ENCODE data around the gene TACC3.
A peak's percentile ranks its signal among the peaks of the same experiment; 100 is the strongest.
"Not testable (repeated sequence)": the region's sequence is repeated elsewhere in the genome, so short reads cannot be mapped to it uniquely, and the experiment has no call there.

The TACC3 gene

DNA sequence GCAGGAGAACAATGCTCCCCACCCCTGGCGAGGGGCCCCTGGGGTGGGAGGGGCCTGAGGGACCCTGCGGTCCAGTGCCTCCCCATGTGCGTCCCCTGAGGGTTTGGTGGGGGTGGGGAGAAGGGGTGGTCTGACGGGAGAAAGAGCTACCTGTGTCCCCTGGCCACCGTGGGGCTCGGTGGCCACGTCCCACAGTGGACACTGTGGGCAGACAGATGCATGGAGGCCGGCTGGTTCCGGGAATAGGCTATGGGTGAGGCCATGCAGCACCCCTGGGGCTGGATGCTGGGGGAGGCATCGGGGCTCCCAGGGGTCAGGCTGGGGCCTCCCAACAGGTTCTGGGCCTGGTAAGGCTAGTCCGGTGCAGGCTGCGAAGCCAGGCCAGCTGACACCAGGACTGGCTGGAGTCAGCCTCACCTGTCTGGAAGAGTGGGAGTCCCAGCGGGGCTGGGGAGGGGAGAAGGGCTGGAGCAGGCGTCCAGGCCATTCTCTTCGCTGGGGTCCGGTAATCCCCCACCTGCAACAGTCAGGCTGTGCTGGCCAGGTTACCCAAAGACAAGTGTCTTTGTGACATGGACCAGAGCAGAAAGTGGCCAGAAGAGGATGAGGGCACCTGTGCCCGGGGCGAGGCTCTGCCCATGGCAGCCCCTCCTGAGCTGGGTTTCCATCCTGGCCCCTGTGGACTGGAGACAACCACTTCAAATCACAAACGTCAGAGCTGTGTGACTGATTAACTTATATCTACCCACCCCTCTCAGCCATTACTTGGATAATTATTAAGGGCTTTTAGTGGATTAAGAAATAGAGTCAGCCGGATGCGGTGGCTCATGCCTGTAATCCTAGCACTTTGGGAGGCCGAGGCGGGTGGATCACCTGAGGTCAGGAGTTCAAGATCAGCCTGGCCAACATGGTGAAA is 35.8 kb upstream of the TACC3 start:
- in situ Hi-C loops (cut with MboI; ENCODE audit: low sequenced_read_pairs, unreplicated experiment) = no loop called here
- TF ChIP-seq, protein P1, sequence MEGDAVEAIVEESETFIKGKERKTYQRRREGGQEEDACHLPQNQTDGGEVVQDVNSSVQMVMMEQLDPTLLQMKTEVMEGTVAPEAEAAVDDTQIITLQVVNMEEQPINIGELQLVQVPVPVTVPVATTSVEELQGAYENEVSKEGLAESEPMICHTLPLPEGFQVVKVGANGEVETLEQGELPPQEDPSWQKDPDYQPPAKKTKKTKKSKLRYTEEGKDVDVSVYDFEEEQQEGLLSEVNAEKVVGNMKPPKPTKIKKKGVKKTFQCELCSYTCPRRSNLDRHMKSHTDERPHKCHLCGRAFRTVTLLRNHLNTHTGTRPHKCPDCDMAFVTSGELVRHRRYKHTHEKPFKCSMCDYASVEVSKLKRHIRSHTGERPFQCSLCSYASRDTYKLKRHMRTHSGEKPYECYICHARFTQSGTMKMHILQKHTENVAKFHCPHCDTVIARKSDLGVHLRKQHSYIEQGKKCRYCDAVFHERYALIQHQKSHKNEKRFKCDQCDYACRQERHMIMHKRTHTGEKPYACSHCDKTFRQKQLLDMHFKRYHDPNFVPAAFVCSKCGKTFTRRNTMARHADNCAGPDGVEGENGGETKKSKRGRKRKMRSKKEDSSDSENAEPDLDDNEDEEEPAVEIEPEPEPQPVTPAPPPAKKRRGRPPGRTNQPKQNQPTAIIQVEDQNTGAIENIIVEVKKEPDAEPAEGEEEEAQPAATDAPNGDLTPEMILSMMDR (IDR thresholded peaks at IDR 0.05; ENCODE audit: borderline replicate concordance, control extremely low read depth, extremely low read depth, insufficient read depth, missing control alignments) = no peak
- DNase-seq (ENCODE audit: low spot score) = no peak

DNA sequence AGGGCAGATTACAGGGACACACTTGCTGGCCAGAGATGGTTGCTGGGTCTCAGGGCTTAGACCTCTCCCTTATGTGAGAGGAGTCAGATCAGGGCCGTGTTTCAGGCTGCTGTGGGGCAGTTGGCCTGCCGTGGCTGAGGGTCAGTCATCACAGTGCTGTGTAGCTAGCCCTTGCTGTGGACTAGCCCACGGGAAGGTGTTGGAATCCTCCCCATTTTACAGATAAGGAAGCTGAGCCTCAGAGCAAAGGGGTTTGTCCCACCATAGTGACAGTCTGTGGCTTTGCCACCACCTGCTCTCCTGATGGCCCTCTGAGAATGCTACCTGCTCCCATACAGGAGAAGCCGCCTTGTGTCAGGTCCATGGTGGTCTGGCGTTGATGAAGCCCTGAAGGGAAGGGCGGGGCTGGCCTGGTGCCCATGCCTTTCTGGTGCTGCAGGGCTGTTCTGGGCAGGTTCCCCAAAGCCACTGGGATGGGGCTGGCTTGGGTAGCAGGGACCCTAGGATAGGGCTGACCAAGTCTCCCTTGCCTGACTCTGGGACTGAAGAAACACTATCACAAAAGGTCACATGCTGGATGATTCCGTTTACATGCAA is 34.8 kb upstream of the TACC3 start:
- in situ Hi-C loops (cut with MboI; ENCODE audit: low sequenced_read_pairs, unreplicated experiment) = no loop called here
- TF ChIP-seq, protein P1 (IDR thresholded peaks at IDR 0.05; ENCODE audit: borderline replicate concordance, control extremely low read depth, extremely low read depth, insufficient read depth, missing control alignments) = no peak
- DNase-seq (ENCODE audit: low spot score) = no peak

DNA sequence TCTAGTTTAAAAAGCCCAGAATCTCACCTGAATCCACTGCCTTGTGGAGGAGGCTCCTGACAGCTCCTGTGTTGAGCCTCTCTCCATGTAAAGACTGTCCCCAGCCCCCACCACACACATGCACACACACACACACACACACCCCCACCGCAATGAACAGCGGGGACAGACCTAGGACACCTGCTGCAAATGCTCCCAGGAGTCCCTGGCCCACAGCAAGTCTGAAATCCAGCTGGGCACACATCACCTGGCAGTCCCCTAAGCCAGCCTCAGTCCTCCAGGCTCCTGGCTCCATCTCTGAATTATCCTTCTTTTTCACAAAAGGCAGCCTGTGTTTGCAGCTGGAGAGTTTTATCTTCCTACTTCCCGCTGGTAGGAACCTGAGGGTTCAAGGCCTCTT is 30.6 kb upstream of the TACC3 start:
- in situ Hi-C loops (cut with MboI; ENCODE audit: low sequenced_read_pairs, unreplicated experiment) = no loop called here
- no peak for DNase-seq (ENCODE audit: low spot score)

DNA sequence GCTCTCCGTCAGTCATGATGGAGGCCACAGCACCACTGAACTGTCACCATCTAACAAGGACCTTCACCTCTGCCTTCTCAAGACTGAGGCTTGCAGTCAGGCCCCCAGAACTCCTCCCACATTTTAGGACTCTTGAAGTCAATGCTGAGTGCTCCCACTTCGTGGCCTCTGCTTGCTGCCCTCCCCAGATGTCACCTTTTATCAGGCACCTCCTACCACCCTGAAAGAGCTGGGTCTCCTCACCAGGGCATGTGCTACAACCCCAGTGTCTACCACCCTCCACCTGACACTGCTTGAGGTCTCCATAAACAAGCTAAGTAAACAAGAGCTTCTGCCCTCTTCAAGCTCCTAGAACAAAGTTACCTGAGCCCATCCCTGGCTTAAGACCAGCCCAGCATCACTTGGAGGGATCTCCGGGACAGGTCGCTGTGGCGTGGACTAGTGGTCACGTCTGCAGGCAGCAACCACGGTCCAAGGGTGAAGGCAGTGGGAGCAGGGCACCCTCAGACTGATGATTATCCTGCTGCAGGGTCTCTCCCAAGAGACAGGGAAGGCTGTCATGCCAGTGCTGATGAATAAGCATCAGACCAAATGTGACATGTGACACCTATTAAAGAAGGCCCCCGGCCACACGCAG is 29.5 kb upstream of the TACC3 start:
- in situ Hi-C loops (cut with MboI; ENCODE audit: low sequenced_read_pairs, unreplicated experiment) = no loop called here
- DNase-seq (ENCODE audit: low spot score) = no peak
- TF ChIP-seq, protein P1 (IDR thresholded peaks at IDR 0.05; ENCODE audit: borderline replicate concordance, control extremely low read depth, extremely low read depth, insufficient read depth, missing control alignments) = no peak

More for the DNA sequence above, 30.6 kb upstream of the TACC3 start:
- TF ChIP-seq, protein P1 (IDR thresholded peaks at IDR 0.05; ENCODE audit: borderline replicate concordance, control extremely low read depth, extremely low read depth, insufficient read depth, missing control alignments) = no peak

DNA sequence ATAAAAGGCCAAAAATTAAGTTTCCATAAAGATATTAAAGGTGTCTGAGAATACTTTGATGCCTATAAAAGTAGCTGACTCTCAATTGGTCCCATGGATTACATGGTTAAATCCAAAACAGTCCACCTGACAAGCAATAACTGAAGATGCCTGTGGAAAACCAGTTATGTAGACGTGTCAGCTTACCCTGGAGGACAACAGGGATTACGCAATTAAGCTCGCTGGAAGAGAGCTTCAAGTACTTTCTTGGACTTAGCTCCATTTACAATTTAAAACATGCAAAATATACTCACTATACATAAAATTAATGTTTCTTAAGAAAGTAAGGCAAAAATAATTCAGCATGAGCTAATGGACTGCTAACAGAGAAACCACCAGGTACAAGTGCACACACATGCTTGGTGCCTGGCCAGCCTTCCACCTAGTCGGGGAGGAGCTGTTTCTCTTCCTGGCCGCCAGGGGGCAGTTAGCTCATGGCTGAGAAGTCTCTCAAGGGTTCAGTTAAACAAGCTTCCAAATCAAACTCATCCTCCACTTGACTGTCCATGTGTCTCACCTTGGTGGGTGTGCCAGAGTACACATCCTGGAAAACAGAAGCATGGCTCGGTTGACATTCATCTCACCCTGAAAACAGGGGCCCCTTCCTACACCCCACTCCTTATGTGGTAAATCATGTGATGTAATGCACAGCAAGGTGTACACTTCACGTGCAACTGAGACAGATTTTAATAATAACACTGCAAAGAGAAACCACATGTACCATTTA is 28.0 kb upstream of the TACC3 start:
- TF ChIP-seq, protein P1 (IDR thresholded peaks at IDR 0.05; ENCODE audit: borderline replicate concordance, control extremely low read depth, extremely low read depth, insufficient read depth, missing control alignments) = peak; percentile 92
- in situ Hi-C loops (cut with MboI; ENCODE audit: low sequenced_read_pairs, unreplicated experiment) = no loop called here
- peak; percentile 80 for DNase-seq (ENCODE audit: low spot score)

DNA sequence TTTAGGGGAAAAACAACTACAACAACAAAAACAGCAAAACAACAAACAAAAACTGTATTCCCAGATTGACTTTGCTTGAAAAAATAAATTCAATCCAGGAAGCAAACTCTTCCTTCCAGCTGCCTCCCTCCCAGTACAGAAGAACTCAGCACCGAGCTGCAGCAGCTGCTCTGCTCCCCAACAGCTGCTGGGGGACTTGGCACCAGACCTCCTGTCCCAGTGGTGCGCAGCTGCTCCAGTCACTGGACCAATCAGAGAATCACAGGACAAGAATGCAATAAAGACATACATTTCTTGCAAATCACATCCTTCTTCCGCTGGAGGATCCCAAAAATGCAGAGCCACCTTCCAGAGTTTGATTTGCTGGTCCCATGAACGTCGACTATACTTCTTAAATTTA is 25.4 kb upstream of the TACC3 start:
- DNase-seq (ENCODE audit: low spot score) = no peak
- in situ Hi-C loops (cut with MboI; ENCODE audit: low sequenced_read_pairs, unreplicated experiment) = no loop called here
- TF ChIP-seq, protein P1 (IDR thresholded peaks at IDR 0.05; ENCODE audit: borderline replicate concordance, control extremely low read depth, extremely low read depth, insufficient read depth, missing control alignments) = no peak

DNA sequence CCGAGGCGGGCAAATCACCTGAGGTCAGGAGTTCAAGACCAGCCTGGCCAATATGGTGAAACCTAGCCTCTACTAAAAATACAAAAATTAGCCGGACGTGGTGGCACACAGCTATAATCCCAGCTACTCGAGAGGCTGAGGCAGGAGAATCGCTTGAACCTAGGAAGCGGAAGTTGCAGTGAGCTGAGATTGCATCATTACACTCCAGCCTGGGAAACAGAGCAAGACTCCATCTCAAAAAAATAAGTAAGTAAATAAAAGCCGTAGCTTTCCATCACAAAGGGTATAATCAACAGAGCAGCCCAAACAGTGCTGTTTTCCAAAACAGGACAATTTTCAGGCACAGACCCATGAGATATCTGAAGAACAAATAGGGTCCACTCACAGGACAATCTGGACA is 19.6 kb upstream of the TACC3 start:
- in situ Hi-C loops (cut with MboI; ENCODE audit: low sequenced_read_pairs, unreplicated experiment); DNase-seq (ENCODE audit: low spot score): not testable (repeated sequence)
